WTC11 (cell line): ENCODE measurements around the gene CAMKMT. TPM values are rescaled to one million over a fixed set of nuclear protein-coding genes. Genes with fewer than 3 reads are reported as not detected.

ENCODE experiments used
- ATAC-seq: fragments of 200-7000 bp; cut with Tn5 transposase; 2 replicates; pipeline ENCODE4 v1.10.0; 2021; ENCODE audit warnings: mild to moderate bottlenecking, moderate library complexity
- CTCF ChIA-PET: fragments of 300-600 bp; sonication (Branson Sonifier 250); formaldehyde crosslinking; loops from one replicate; lab custom pipeline; 2021; ENCODE audit warnings: antibody characterized with exemption; lab: Charles Lee
- POLR2A ChIA-PET: fragments of 350-600 bp; sonication (Branson Sonifier 250); formaldehyde crosslinking; loops from one replicate; lab custom pipeline; 2021; ENCODE audit warnings: antibody characterized with exemption; lab: Charles Lee
- DNase-seq: peaks from one replicate; pipeline ENCODE4 v3.0.0; 2021; ENCODE audit warnings: low spot score
- H3K27ac Mint-ChIP-seq: 2 replicates; pipeline ENCODE4 v1.8.0; 2021; ENCODE audit warnings: mixed read lengths
- H3K27me3 Mint-ChIP-seq: 2 replicates; pipeline ENCODE4 v1.8.0; 2021; ENCODE audit warnings: low read depth, mild to moderate bottlenecking, moderate library complexity, mixed read lengths
- H3K36me3 Mint-ChIP-seq: 2 replicates; pipeline ENCODE4 v1.8.0; 2021; ENCODE audit warnings: mixed read lengths
- H3K4me1 Mint-ChIP-seq: 2 replicates; pipeline ENCODE4 v1.8.0; 2022; ENCODE audit warnings: mixed read lengths
- H3K4me3 Mint-ChIP-seq: 2 replicates; pipeline ENCODE4 v1.8.0; 2021; ENCODE audit warnings: mild to moderate bottlenecking, moderate library complexity, mixed read lengths
- H3K9me3 Mint-ChIP-seq: 2 replicates; pipeline ENCODE4 v1.8.0; 2021; ENCODE audit warnings: mixed read lengths
- GRHL2 ChIP-seq: fragments of 250-450 bp; sonication (Bioruptor Pico); IDR thresholded peaks from 2 replicates; pipeline ENCODE4 v1.8.0; 2022; ENCODE audit warnings: mild to moderate bottlenecking, moderate library complexity; ENCODE audit not compliant: insufficient replicate concordance, severe bottlenecking
- JUN ChIP-seq: sonication (generic); formaldehyde crosslinking; IDR thresholded peaks from 2 replicates; pipeline ENCODE4 v1.8.0; 2023; ENCODE audit warnings: mild to moderate bottlenecking, missing genetic modification reagents
- MYBL2 ChIP-seq: sonication (generic); formaldehyde crosslinking; IDR thresholded peaks from 2 replicates; pipeline ENCODE4 v1.8.1; 2023; ENCODE audit warnings: mild to moderate bottlenecking, moderate library complexity, missing genetic modification reagents
- NFYB ChIP-seq: sonication (generic); formaldehyde crosslinking; conservative IDR thresholded peaks from 2 replicates; pipeline ENCODE4 v1.8.0; 2022; ENCODE audit warnings: low read depth, missing genetic modification reagents
- RELA ChIP-seq: sonication (generic); formaldehyde crosslinking; IDR thresholded peaks from 2 replicates; pipeline ENCODE4 v1.8.1; 2022; ENCODE audit warnings: missing genetic modification reagents, mild to moderate bottlenecking, borderline replicate concordance
- SMAD3 ChIP-seq: sonication (generic); formaldehyde crosslinking; IDR thresholded peaks from 2 replicates; pipeline ENCODE4 v1.8.0; 2022; ENCODE audit warnings: missing genetic modification reagents, mild to moderate bottlenecking, borderline replicate concordance
- SMAD4 ChIP-seq: sonication (generic); formaldehyde crosslinking; IDR thresholded peaks from 2 replicates; pipeline ENCODE4 v1.8.0; 2022; ENCODE audit warnings: mild to moderate bottlenecking, missing genetic modification reagents
- SOX15 ChIP-seq: fragments of 250-450 bp; sonication (Bioruptor Pico); IDR thresholded peaks from 2 replicates; pipeline ENCODE4 v1.9.0; 2021; ENCODE audit warnings: mild to moderate bottlenecking
- SP1 ChIP-seq: sonication (generic); formaldehyde crosslinking; conservative IDR thresholded peaks from 2 replicates; pipeline ENCODE4 v1.8.1; 2022; ENCODE audit warnings: missing genetic modification reagents
- TCF7 ChIP-seq: sonication (generic); formaldehyde crosslinking; IDR thresholded peaks from 2 replicates; pipeline ENCODE4 v1.8.0; 2022; ENCODE audit warnings: mild to moderate bottlenecking, low read depth, missing genetic modification reagents, moderate library complexity
- TEAD1 ChIP-seq: sonication (generic); formaldehyde crosslinking; IDR thresholded peaks from 2 replicates; pipeline ENCODE4 v1.8.0; 2022; ENCODE audit warnings: mild to moderate bottlenecking, missing genetic modification reagents
- ZNF138 ChIP-seq: sonication (generic); formaldehyde crosslinking; conservative IDR thresholded peaks from 2 replicates; pipeline ENCODE4 v1.8.1; 2022; ENCODE audit warnings: mild to moderate bottlenecking, moderate library complexity, missing genetic modification reagents
- ZNF219 ChIP-seq: sonication (generic); formaldehyde crosslinking; IDR thresholded peaks from 2 replicates; pipeline ENCODE4 v1.8.0; 2023; ENCODE audit warnings: missing genetic modification reagents, mild to moderate bottlenecking, borderline replicate concordance
- ZNF423 ChIP-seq: fragments of 250-450 bp; sonication (Bioruptor Pico); IDR thresholded peaks from 2 replicates; pipeline ENCODE4 v2.1.2; 2022; ENCODE audit warnings: mild to moderate bottlenecking, moderate library complexity
- total RNA-seq: library from RNA; stranded (reverse); gene quantifications from 3 replicates; pipeline ENCODE4 v1.2.3, GENCODE V29; 2021
- TF ChIP-seq, protein P1 (sequence below): sonication (generic); formaldehyde crosslinking; IDR thresholded peaks from 2 replicates; pipeline ENCODE4 v1.8.1; 2023; ENCODE audit warnings: mild to moderate bottlenecking, missing genetic modification reagents
- TF ChIP-seq, protein P2 (sequence below): sonication (generic); formaldehyde crosslinking; IDR thresholded peaks from 2 replicates; pipeline ENCODE4 v1.8.0; 2022; ENCODE audit warnings: mild to moderate bottlenecking, missing genetic modification reagents
- TF ChIP-seq, protein P3 (sequence below): sonication (generic); formaldehyde crosslinking; IDR thresholded peaks from 2 replicates; pipeline ENCODE4 v1.8.1; 2022; ENCODE audit warnings: mild to moderate bottlenecking, moderate library complexity, missing genetic modification reagents
- TF ChIP-seq, protein P4 (sequence below): sonication (generic); formaldehyde crosslinking; IDR thresholded peaks from 2 replicates; pipeline ENCODE4 v1.8.1; 2022; ENCODE audit warnings: low read depth, mild to moderate bottlenecking, moderate library complexity, missing genetic modification reagents, borderline replicate concordance
- TF ChIP-seq, protein P5 (sequence below): fragments of 250-450 bp; sonication (Bioruptor Pico); IDR thresholded peaks from 2 replicates; pipeline ENCODE4 v2.1.2; 2022; ENCODE audit warnings: mild to moderate bottlenecking, moderate library complexity
- TF ChIP-seq, protein P6 (sequence below): sonication (generic); formaldehyde crosslinking; IDR thresholded peaks from 2 replicates; pipeline ENCODE4 v1.8.1; 2022; ENCODE audit warnings: mild to moderate bottlenecking, missing genetic modification reagents, moderate library complexity, borderline replicate concordance
- TF ChIP-seq, protein P7 (sequence below): sonication (generic); formaldehyde crosslinking; IDR thresholded peaks from 2 replicates; pipeline ENCODE4 v1.8.1; 2023; ENCODE audit warnings: mild to moderate bottlenecking, missing genetic modification reagents, moderate library complexity

The CAMKMT gene
- total RNA-seq, 1 experiment from 2014 or later = 20.6 TPM

DNA sequence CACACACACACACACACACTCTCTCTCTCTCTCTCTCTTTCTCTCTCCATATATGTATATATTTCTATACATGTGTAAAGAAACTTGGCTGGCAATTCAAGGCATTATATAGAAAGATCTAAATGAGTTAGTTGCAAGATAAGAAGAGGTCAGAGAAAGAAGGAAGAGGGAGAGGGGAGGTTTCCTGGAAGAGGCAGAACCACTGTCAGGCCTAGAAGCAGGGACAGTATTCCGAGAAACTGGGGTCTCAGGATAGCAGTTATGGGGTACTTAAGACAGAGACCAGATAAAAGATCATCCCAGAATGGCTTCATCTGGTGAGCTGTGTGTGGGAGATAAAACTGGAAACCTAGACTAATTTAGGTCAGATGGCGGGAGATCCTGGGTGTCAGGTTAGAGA, 180.8 kb downstream of the CAMKMT start (continued):
- TF ChIP-seq MYBL2 (CRISPR knock-in tag) = no peak
- TF ChIP-seq, protein P1, sequence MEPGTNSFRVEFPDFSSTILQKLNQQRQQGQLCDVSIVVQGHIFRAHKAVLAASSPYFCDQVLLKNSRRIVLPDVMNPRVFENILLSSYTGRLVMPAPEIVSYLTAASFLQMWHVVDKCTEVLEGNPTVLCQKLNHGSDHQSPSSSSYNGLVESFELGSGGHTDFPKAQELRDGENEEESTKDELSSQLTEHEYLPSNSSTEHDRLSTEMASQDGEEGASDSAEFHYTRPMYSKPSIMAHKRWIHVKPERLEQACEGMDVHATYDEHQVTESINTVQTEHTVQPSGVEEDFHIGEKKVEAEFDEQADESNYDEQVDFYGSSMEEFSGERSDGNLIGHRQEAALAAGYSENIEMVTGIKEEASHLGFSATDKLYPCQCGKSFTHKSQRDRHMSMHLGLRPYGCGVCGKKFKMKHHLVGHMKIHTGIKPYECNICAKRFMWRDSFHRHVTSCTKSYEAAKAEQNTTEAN (CRISPR knock-in tag) = no peak
- no peak for TF ChIP-seq NFYB (CRISPR knock-in tag)
- TF ChIP-seq, protein P2, sequence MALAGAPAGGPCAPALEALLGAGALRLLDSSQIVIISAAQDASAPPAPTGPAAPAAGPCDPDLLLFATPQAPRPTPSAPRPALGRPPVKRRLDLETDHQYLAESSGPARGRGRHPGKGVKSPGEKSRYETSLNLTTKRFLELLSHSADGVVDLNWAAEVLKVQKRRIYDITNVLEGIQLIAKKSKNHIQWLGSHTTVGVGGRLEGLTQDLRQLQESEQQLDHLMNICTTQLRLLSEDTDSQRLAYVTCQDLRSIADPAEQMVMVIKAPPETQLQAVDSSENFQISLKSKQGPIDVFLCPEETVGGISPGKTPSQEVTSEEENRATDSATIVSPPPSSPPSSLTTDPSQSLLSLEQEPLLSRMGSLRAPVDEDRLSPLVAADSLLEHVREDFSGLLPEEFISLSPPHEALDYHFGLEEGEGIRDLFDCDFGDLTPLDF = no peak
- TF ChIP-seq TEAD1 (CRISPR knock-in tag) = no peak

DNA sequence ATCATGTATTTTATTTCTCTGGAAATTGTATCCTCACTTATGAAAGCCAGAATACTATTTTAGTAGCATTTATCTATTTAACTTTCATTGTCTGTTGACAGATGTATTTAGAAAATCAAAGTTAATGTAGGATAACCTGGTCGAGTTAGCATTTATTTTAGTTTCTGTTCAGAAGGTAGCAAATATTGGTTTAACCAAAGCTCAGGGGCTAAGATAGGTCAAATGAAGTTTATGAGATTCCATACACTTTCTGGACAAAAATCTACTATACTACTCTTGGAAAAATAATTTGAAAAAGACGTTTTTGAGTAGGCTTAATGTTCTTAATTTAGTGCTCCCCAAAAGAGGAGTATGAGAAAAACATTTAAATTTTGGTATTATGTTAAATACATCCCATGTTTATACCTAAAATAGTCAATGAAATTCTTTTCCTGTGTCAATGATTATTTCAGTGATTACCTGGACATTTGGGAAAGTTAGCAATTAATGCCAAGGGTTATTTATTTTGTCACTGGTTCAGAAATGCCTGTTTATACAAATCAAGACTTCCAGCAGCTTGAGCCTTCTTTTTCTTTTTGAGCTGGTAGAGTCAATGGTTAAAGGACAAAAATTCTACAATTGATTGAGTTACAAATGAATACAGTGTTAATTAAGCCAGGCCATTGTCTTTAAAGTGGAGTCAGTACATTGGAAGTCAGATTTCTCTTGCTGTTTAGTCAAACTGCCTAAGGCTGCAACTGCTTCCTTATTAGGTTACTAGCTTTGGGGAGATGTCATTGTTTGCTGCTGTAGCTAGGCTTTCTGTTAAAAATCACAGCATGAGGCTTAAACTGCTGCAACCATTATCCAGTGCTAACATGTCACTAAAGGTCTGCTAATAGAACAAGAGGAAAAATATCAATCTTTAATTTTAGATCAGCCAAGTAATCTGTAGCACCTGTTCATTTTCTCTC, 182.3 kb downstream of the CAMKMT start:
- Mint-ChIP-seq H3K4me1 (peaks cover 65% of the 10 kb centered on the region), H3K27me3 (no peaks in the 10 kb centered on the region), H3K4me3 (no peak overlapping the region; the same call in none of the 2 replicates), H3K36me3 (no peaks in the 10 kb centered on the region), H3K9me3 (no peaks in the 10 kb centered on the region), H3K27ac (peak overlapping the region; percentile 97)
- ChIA-PET POLR2A (interaction anchor here (1.5 kb wide), 1 partner anchor 8 kb away, joined by 3 read pairs; no protein-coding TSS in a partner anchor), CTCF (interaction anchor here (0.9 to 1.6 kb wide), 2 partner anchors 64 to 457 kb away, joined by 3 to 9 read pairs; no protein-coding TSS in a partner anchor)
- ATAC-seq (peak; percentile 89), DNase-seq (no peak)
- TF ChIP-seq, protein P3, sequence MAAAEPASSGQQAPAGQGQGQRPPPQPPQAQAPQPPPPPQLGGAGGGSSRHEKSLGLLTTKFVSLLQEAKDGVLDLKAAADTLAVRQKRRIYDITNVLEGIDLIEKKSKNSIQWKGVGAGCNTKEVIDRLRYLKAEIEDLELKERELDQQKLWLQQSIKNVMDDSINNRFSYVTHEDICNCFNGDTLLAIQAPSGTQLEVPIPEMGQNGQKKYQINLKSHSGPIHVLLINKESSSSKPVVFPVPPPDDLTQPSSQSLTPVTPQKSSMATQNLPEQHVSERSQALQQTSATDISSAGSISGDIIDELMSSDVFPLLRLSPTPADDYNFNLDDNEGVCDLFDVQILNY (CRISPR knock-in tag) = no peak
- TF ChIP-seq SP1 (CRISPR knock-in tag) = 0 out of 2 replicates have a peak, but pooled peaks have one; percentile 28

DNA sequence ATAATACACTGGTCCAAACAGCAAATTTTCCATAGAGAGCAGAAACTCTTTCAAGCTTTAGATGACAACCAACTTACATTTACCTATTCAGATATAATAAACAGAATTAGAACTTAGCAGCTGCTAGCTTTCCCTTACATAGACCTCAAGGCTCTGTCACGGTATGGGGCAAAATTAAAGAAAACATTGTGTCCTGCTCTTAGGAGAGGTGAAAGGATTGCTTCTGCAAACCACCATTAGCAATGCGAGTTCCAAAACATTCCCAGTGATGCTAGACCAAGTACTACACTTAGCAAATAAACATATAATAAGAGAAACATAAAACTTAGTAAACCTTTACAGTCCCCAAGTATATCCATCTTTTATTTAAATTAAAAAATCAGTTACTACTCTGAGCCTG, 183.3 kb downstream of the CAMKMT start:
- no peak for DNase-seq
- H3K27ac Mint-ChIP-seq = no peak overlapping the region
- POLR2A ChIA-PET = no interaction called here
- H3K27me3 Mint-ChIP-seq = no peaks in the 10 kb centered on the region
- TF ChIP-seq JUN (CRISPR knock-in tag) (no peak), ZNF219 (CRISPR knock-in tag) (no peak), SMAD4 (CRISPR knock-in tag) (no peak), RELA (no peak), ZNF423 (CRISPR knock-in tag) (no peak), GRHL2 (CRISPR knock-in tag) (no peak), SMAD3 (CRISPR knock-in tag) (no peak), ZNF138 (CRISPR knock-in tag) (no peak), TCF7 (CRISPR knock-in tag) (no peak), SOX15 (CRISPR knock-in tag) (no peak)
- TF ChIP-seq, protein P4, sequence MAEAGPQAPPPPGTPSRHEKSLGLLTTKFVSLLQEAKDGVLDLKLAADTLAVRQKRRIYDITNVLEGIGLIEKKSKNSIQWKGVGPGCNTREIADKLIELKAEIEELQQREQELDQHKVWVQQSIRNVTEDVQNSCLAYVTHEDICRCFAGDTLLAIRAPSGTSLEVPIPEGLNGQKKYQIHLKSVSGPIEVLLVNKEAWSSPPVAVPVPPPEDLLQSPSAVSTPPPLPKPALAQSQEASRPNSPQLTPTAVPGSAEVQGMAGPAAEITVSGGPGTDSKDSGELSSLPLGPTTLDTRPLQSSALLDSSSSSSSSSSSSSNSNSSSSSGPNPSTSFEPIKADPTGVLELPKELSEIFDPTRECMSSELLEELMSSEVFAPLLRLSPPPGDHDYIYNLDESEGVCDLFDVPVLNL (CRISPR knock-in tag) = no peak
- TF ChIP-seq, protein P5, sequence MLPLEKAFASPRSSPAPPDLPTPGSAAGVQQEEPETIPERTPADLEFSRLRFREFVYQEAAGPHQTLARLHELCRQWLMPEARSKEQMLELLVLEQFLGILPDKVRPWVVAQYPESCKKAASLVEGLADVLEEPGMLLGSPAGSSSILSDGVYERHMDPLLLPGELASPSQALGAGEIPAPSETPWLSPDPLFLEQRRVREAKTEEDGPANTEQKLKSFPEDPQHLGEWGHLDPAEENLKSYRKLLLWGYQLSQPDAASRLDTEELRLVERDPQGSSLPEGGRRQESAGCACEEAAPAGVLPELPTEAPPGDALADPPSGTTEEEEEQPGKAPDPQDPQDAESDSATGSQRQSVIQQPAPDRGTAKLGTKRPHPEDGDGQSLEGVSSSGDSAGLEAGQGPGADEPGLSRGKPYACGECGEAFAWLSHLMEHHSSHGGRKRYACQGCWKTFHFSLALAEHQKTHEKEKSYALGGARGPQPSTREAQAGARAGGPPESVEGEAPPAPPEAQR (CRISPR knock-in tag) = no peak
- TF ChIP-seq, protein P6, sequence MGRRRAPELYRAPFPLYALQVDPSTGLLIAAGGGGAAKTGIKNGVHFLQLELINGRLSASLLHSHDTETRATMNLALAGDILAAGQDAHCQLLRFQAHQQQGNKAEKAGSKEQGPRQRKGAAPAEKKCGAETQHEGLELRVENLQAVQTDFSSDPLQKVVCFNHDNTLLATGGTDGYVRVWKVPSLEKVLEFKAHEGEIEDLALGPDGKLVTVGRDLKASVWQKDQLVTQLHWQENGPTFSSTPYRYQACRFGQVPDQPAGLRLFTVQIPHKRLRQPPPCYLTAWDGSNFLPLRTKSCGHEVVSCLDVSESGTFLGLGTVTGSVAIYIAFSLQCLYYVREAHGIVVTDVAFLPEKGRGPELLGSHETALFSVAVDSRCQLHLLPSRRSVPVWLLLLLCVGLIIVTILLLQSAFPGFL = no peak
- TF ChIP-seq, protein P7, sequence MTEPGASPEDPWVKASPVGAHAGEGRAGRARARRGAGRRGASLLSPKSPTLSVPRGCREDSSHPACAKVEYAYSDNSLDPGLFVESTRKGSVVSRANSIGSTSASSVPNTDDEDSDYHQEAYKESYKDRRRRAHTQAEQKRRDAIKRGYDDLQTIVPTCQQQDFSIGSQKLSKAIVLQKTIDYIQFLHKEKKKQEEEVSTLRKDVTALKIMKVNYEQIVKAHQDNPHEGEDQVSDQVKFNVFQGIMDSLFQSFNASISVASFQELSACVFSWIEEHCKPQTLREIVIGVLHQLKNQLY (CRISPR knock-in tag) = no peak
- TF ChIP-seq, all 79 proteins: peak for 0
- Mint-ChIP-seq H3K36me3 (no peaks in the 10 kb centered on the region), H3K9me3 (no peaks in the 10 kb centered on the region), H3K4me3 (no peak overlapping the region), H3K4me1 (peaks cover 69% of the 10 kb centered on the region)
- CTCF ChIA-PET = interaction anchor here (0.9 to 1.6 kb wide), 2 partner anchors 65 to 458 kb away, joined by 3 to 9 read pairs; no protein-coding TSS in a partner anchor
- peak; percentile 29 for ATAC-seq
